GM12892 (cell line): Measurements from ENCODE around the gene CNEP1R1.

ENCODE experiments used
- POLR2A ChIP-seq: IDR thresholded peaks from 2 replicates; pipeline ENCODE4 v1.6.1; 2011; ENCODE audit warnings: low read depth, low read length, control low read depth
- TAF1 ChIP-seq: IDR thresholded peaks from 2 replicates; pipeline ENCODE4 v1.6.1; 2011; ENCODE audit warnings: low read depth, mild to moderate bottlenecking, control low read depth, low read length, borderline replicate concordance

DNA sequence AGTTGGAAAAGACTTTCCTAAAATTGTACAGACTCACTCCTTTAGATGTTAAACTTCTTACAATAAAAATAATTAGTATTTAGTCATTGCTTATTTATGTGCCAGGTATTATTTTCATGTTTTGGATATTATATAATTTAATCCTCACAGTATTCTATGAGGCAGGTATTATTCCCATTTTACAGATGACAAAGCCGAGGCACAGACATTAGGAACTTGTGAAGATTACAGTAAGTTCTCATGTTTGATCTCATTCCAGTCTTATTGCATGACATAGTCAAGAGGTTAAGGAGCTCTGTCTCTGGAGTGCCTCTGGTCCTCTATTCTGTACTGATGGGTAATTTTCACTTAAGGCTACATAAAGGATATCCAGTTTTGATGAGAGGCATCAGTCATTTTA, 44.0 kb downstream of the CNEP1R1 start:
- no peak for TF ChIP-seq POLR2A
- TF ChIP-seq TAF1, result no peak
